Activated naive CD8-positive, alpha-beta T cell treated with anti-CD3 and anti-CD28 coated beads, Interleukin-2, amount 50 U/mL, for 24 hours (primary cell): ENCODE results near the gene CXorf49.

Experiments used
- ATAC-seq: fragments of 150-1000 bp; cut with Tn5 transposase; one replicate; pipeline ENCODE4 v1.10.0; 2021
- DNase-seq: peaks from one replicate; pipeline ENCODE4 v3.0.0; 2021
- H3K27ac Mint-ChIP-seq: one replicate; pipeline ENCODE4 v1.8.0; 2021; ENCODE audit warnings: mild to moderate bottlenecking, mixed read lengths
- H3K27me3 Mint-ChIP-seq: one replicate; pipeline ENCODE4 v1.8.0; 2021; ENCODE audit warnings: mixed read lengths
- H3K36me3 Mint-ChIP-seq: one replicate; pipeline ENCODE4 v1.8.0; 2021; ENCODE audit warnings: low read depth, mixed read lengths
- H3K4me1 Mint-ChIP-seq: one replicate; pipeline ENCODE4 v1.8.0; 2021; ENCODE audit warnings: mixed read lengths
- H3K4me3 Mint-ChIP-seq: one replicate; pipeline ENCODE4 v1.8.0; 2021; ENCODE audit warnings: mild to moderate bottlenecking, moderate library complexity, mixed read lengths
- H3K9me3 Mint-ChIP-seq: one replicate; pipeline ENCODE4 v1.8.0; 2021; ENCODE audit warnings: mixed read lengths

The CXorf49 gene

GRCh38 chrX:71664889-71665491 lies 53.1 kb downstream of the CXorf49 start:
- ATAC-seq, result no peak
- Mint-ChIP-seq H3K4me3 (no peak overlapping the region), H3K27me3 (no peaks in the 10 kb centered on the region), H3K9me3 (no peaks in the 10 kb centered on the region), H3K27ac (no peak overlapping the region), H3K36me3 (no peaks in the 10 kb centered on the region), H3K4me1 (peaks cover 34% of the 10 kb centered on the region)
- no peak for DNase-seq
